H1 (cell line): Measurements from ENCODE around the gene MRTFA. TPM values are rescaled to one million over a fixed set of nuclear protein-coding genes. Genes with fewer than 3 reads are reported as not detected.

Experiments used
- CTCF ChIA-PET: fragments of 300-600 bp; sonication (Branson Sonifier 250); formaldehyde crosslinking; loops from one replicate; lab custom pipeline; 2021; ENCODE audit not compliant: partially characterized antibody; lab: Charles Lee
- POLR2A ChIA-PET: fragments of 300-600 bp; sonication (Branson Sonifier 250); formaldehyde crosslinking; loops from one replicate; lab custom pipeline; 2021; ENCODE audit warnings: inconsistent platforms; ENCODE audit not compliant: partially characterized antibody; lab: Charles Lee
- DNase-seq, 2 experiments: peaks; one replicate each; pipeline versions ENCODE4 v3.0.0 to v3.0.0-alpha.2; 2010 to 2022; ENCODE audit warnings: low spot score in 2 of 2, low read depth in 1 of 2, mixed read lengths in 1 of 2
- FAIRE-seq: peaks from 2 replicates; lab custom pipeline; 2011; peaks lifted over from hg19 to GRCh38; lab: Jason Lieb, UNC
- H2AFZ ChIP-seq: 2 replicates; pipeline ENCODE4 v1.8.1; 2012; ENCODE audit warnings: low read length, inconsistent platforms
- H2AK5ac ChIP-seq: 2 replicates; pipeline ENCODE4 v1.6.1; 2013; ENCODE audit warnings: low read depth, low read length
- H2BK120ac ChIP-seq: replicated peaks from 2 replicates; pipeline ENCODE3; 2013; ENCODE audit warnings: low read depth, low read length, inconsistent platforms
- H2BK12ac ChIP-seq: 2 replicates; pipeline ENCODE4 v1.6.1; 2013; ENCODE audit warnings: low read depth, low read length
- H2BK15ac ChIP-seq: 2 replicates; pipeline ENCODE4 v1.6.1; 2013; ENCODE audit warnings: low read length
- H2BK20ac ChIP-seq: 2 replicates; pipeline ENCODE4 v1.6.1; 2013; ENCODE audit warnings: low read length
- H2BK5ac ChIP-seq: 2 replicates; pipeline ENCODE4 v1.6.1; 2013; ENCODE audit warnings: low read depth, low read length
- H3K14ac ChIP-seq: 2 replicates; pipeline ENCODE4 v1.6.1; 2013; ENCODE audit warnings: inconsistent platforms; ENCODE audit not compliant: insufficient read length
- H3K18ac ChIP-seq: 2 replicates; pipeline ENCODE4 v1.6.1; 2013; ENCODE audit warnings: low read length; ENCODE audit errors: extremely low read depth
- H3K23ac ChIP-seq: 2 replicates; pipeline ENCODE4 v1.6.1; 2013; ENCODE audit warnings: inconsistent platforms; ENCODE audit not compliant: insufficient read length
- H3K23me2 ChIP-seq: 2 replicates; pipeline ENCODE4 v1.6.1; 2013; ENCODE audit warnings: low read depth, low read length
- H3K27ac ChIP-seq: 2 replicates; pipeline ENCODE4 v1.6.1; 2011; ENCODE audit warnings: low read depth, low read length, inconsistent platforms
- H3K27me3 ChIP-seq, 4 experiments: replicated peaks in 1 of 4; 1 replicate in 1 of 4; 2 replicates in 3 of 4; pipeline versions ENCODE4 v1.6.1 to v1.8.1; 2011 to 2013; ENCODE audit warnings: low read length in 3 of 4, mild to moderate bottlenecking in 3 of 4, inconsistent platforms in 2 of 4, mixed read lengths in 2 of 4, moderate library complexity in 1 of 4; ENCODE audit not compliant: control insufficient read depth in 3 of 4, insufficient read depth in 3 of 4; ENCODE audit errors: extremely low read depth in 1 of 4
- H3K36me3 ChIP-seq, 4 experiments: 2 replicates each; pipeline versions ENCODE4 v1.6.1 to v1.8.1; 2011 to 2013; ENCODE audit warnings: mild to moderate bottlenecking in 4 of 4, low read length in 3 of 4, moderate library complexity in 2 of 4, control low read depth in 1 of 4, inconsistent platforms in 1 of 4; ENCODE audit not compliant: insufficient read depth in 4 of 4, control insufficient read depth in 2 of 4
- H3K4ac ChIP-seq: replicated peaks from 2 replicates; pipeline ENCODE3; 2013; ENCODE audit warnings: low read length, low read depth, mixed read lengths, inconsistent platforms; ENCODE audit not compliant: insufficient read length
- H3K4me1 ChIP-seq, 4 experiments: replicated peaks in 1 of 4; 1 replicate in 1 of 4; 2 replicates in 3 of 4; pipeline versions ENCODE4 v1.6.1 to v1.8.1; 2011 to 2013; ENCODE audit warnings: low read length in 3 of 4, inconsistent platforms in 2 of 4, mixed read lengths in 1 of 4; ENCODE audit not compliant: insufficient read depth in 4 of 4, control insufficient read depth in 3 of 4
- H3K4me2 ChIP-seq, 2 experiments: 2 replicates each; pipeline versions ENCODE4 v1.6.1 to v1.8.1; 2011 to 2013; ENCODE audit warnings: low read depth in 2 of 2, low read length in 2 of 2, control low read depth in 1 of 2, inconsistent platforms in 1 of 2, mild to moderate bottlenecking in 1 of 2; ENCODE audit not compliant: insufficient read depth in 1 of 2
- H3K4me3 ChIP-seq, 4 experiments: fragments of 200-600, 300-600 bp in 1 of 4; sonication (generic), shearing (Covaris generic), sonication (Bioruptor Twin) in 1 of 4; 2 replicates each; pipeline versions ENCODE4 v1.5.1 to v1.8.1; 2011 to 2016; ENCODE audit warnings: low read length in 4 of 4, low read depth in 3 of 4, control low read depth in 2 of 4, inconsistent platforms in 2 of 4, mild to moderate bottlenecking in 2 of 4, mixed read lengths in 1 of 4, moderate library complexity in 1 of 4; ENCODE audit not compliant: insufficient read depth in 2 of 4; ENCODE audit errors: extremely low read depth in 1 of 4
- H3K56ac ChIP-seq: replicated peaks from 2 replicates; pipeline ENCODE3; 2013; ENCODE audit warnings: low read depth, mild to moderate bottlenecking, mixed read lengths, low read length, inconsistent platforms; ENCODE audit not compliant: insufficient read length
- H3K79me1 ChIP-seq: 2 replicates; pipeline ENCODE4 v1.6.1; 2013; ENCODE audit warnings: low read depth, low read length, control low read depth
- H3K79me2 ChIP-seq, 2 experiments: 2 replicates each; pipeline versions ENCODE4 v1.6.1 to v1.8.1; 2012 to 2013; ENCODE audit warnings: low read length in 2 of 2, mild to moderate bottlenecking in 2 of 2, inconsistent platforms in 1 of 2; ENCODE audit not compliant: insufficient read depth in 2 of 2, control insufficient read depth in 1 of 2
- H3K9ac ChIP-seq, 4 experiments: replicated peaks in 1 of 4; 1 replicate in 1 of 4; 2 replicates in 3 of 4; pipeline versions ENCODE4 v1.6.1 to v1.8.1; 2011 to 2013; ENCODE audit warnings: low read depth in 3 of 4, low read length in 3 of 4, control low read depth in 2 of 4, mild to moderate bottlenecking in 2 of 4, moderate library complexity in 2 of 4, inconsistent platforms in 1 of 4; ENCODE audit errors: extremely low read depth in 1 of 4
- H3K9me3 ChIP-seq, 2 experiments: 2 replicates each; pipeline versions ENCODE4 v1.6.1 to v1.8.1; 2012 to 2013; ENCODE audit warnings: mild to moderate bottlenecking in 2 of 2, moderate library complexity in 2 of 2, control low read depth in 1 of 2, inconsistent platforms in 1 of 2, low read depth in 1 of 2, low read length in 1 of 2, mixed read lengths in 1 of 2; ENCODE audit not compliant: insufficient read depth in 2 of 2
- H4K20me1 ChIP-seq, 2 experiments: replicated peaks in 1 of 2; 2 replicates each; pipeline versions ENCODE3 to v1.8.1; 2011 to 2013; ENCODE audit warnings: inconsistent platforms in 2 of 2, low read length in 2 of 2, mild to moderate bottlenecking in 1 of 2; ENCODE audit not compliant: insufficient read depth in 2 of 2, control insufficient read depth in 1 of 2
- H4K5ac ChIP-seq: 2 replicates; pipeline ENCODE4 v1.6.1; 2013; ENCODE audit warnings: low read length, low read depth, mixed read lengths, inconsistent platforms; ENCODE audit not compliant: insufficient read length
- H4K8ac ChIP-seq: 2 replicates; pipeline ENCODE4 v1.8.0; 2013; ENCODE audit warnings: mild to moderate bottlenecking, moderate library complexity, low read length, inconsistent platforms; ENCODE audit not compliant: insufficient read depth; ENCODE audit errors: extremely low read depth
- H4K91ac ChIP-seq: replicated peaks from 2 replicates; pipeline ENCODE3; 2013; ENCODE audit warnings: low read length, mixed read lengths, inconsistent platforms; ENCODE audit not compliant: insufficient read length
- GTF2F1 ChIP-seq: IDR thresholded peaks from 2 replicates; pipeline ENCODE4 v1.6.1; 2012; ENCODE audit warnings: low read depth, low read length, improper control_type of control experiment, borderline replicate concordance
- HDAC2 ChIP-seq, 2 experiments: fragments of 300-600 bp in 1 of 2; sonication (generic) in 1 of 2; IDR thresholded peaks; 2 replicates each; pipeline ENCODE4 v1.6.1; 2011 to 2012; ENCODE audit warnings: low read depth in 2 of 2, low read length in 2 of 2, mild to moderate bottlenecking in 2 of 2, moderate library complexity in 2 of 2, borderline replicate concordance in 1 of 2, inconsistent platforms in 1 of 2
- POU5F1 ChIP-seq: IDR thresholded peaks from 2 replicates; pipeline ENCODE4 v1.6.1; 2011; ENCODE audit warnings: low read depth, mild to moderate bottlenecking, low read length, moderate library complexity
- WGBS, 2 experiments: shearing (Covaris generic) in 1 of 2; methylation state at CpG; one replicate each; pipeline versions ENCODE4 v1.1.6 to v1.1.7; 2013 to 2015; ENCODE audit warnings: low lambda C conversion rate in 2 of 2, mixed read lengths in 2 of 2, inconsistent platforms in 1 of 2, low coverage in 1 of 2, missing lambda C conversion rate in 1 of 2; ENCODE audit not compliant: insufficient replicate concordance in 2 of 2, insufficient coverage in 1 of 2, insufficient read length in 1 of 2; ENCODE audit errors: extremely low coverage in 1 of 2, missing lambda C conversion rate in 1 of 2; 5-methylcytosine and 5-hydroxymethylcytosine counted together
- polyA plus RNA-seq, 7 experiments: library from polyadenylated mRNA; depleted of rRNA in 3 of 7; stranded (reverse) in 5 of 7; unstranded in 2 of 7; fragments of >200 nt in 5 of 7; fragments of 200-250 nt in 2 of 7; gene quantifications; 1 replicate in 5 of 7; 2 replicates in 1 of 7; 4 replicates in 1 of 7; pipeline versions ENCODE4 v1.2.1 to v1.2.3, GENCODE V29; 2011 to 2013; ENCODE audit warnings: missing spikeins in 2 of 7, mixed read lengths in 2 of 7
- total RNA-seq: library from RNA; stranded (reverse); fragmentation: NEBNext Ultra II Directional; extraction: Animal tissue kit (Norgen Biotek cat#: 25700); gene quantifications from 2 replicates; pipeline ENCODE4 v1.2.1, GENCODE V29; 2021

Gene MRTFA
- total and polyA plus RNA-seq, 2 of the 8 experiments (the other 6 are each of a cell fraction or from before 2014, with no cell fraction given) = 5.4 to 37.9 TPM

GRCh38 chr22:40517631-40518030, 118.9 kb downstream of the MRTFA start:
- POLR2A ChIA-PET = interaction anchor here (0.8 to 1.1 kb wide), 2 partner anchors 8 to 81 kb away, joined by 3 read pairs; no protein-coding TSS in a partner anchor
- TF ChIP-seq POU5F1 = 0 out of 2 replicates have a peak, but pooled peaks have one; percentile 5
- TF ChIP-seq HDAC2 (IDR thresholded peaks at IDR 0.05; ENCODE audit: borderline replicate concordance in 1 of 2, low read depth in 2 of 2, low read length in 2 of 2) = no peak
- no peak for TF ChIP-seq GTF2F1

More at GRCh38 chr22:40517631-40518030, 118.9 kb downstream of the MRTFA start:
- peaks cover 0 to 10% (median 2%) of the 10 kb centered on the region in 4 experiments; a peak in 2 of 7 replicates for H3K4me1 ChIP-seq
- H2AFZ ChIP-seq = no peak overlapping the region
- H2BK15ac ChIP-seq = no peak overlapping the region
- no peak overlapping the region for H4K5ac ChIP-seq
- H2BK20ac ChIP-seq = no peak overlapping the region
- no peaks in the 10 kb centered on the region for H3K23me2 ChIP-seq
- H3K4me2 ChIP-seq = peak overlapping the region in 1 of 2 experiments; percentile 9; a peak in 1 of 4 replicates
- H3K18ac ChIP-seq = no peak overlapping the region
- H3K56ac ChIP-seq = no peak overlapping the region
- H3K27ac ChIP-seq = no peak overlapping the region
- no peak overlapping the region for H4K91ac ChIP-seq
- 79% methylated on average over 3 of the region's 3 CpGs; no CpG with 5 or more reads in 1 of the 2 experiments for WGBS, 2 experiments
- no peak overlapping the region for H3K14ac ChIP-seq
- FAIRE-seq (no peak), DNase-seq (no peak)
- peaks cover 0 to 2% of the 10 kb centered on the region in 2 experiments; a peak in 1 of 4 replicates for H3K79me2 ChIP-seq
- H3K79me1 ChIP-seq = no peaks in the 10 kb centered on the region
- no peaks in the 10 kb centered on the region for H4K20me1 ChIP-seq
- H3K23ac ChIP-seq = no peak overlapping the region
- H4K8ac ChIP-seq = no peak overlapping the region
- 0 out of 2 replicates have a peak overlapping the region, but pooled peaks have one; percentile 55 for H2BK5ac ChIP-seq
- H2BK120ac ChIP-seq = no peak overlapping the region
- H3K9ac ChIP-seq = no peak overlapping the region
- CTCF ChIA-PET = interaction anchor here (1.0 to 3.0 kb wide), 5 partner anchors 9 to 128 kb away, joined by 3 to 11 read pairs (median 4); no protein-coding TSS in a partner anchor
- no peak overlapping the region for H2BK12ac ChIP-seq
- no peak overlapping the region for H3K4ac ChIP-seq
- no peak overlapping the region for H2AK5ac ChIP-seq
- no peaks in the 10 kb centered on the region for H3K27me3 ChIP-seq
- H3K9me3 ChIP-seq = no peaks in the 10 kb centered on the region
- H3K4me3 ChIP-seq = no peak overlapping the region
- no peaks in the 10 kb centered on the region for H3K36me3 ChIP-seq
